ENCODE measurements around the gene ZCCHC7. TPM values are rescaled to one million over a fixed set of nuclear protein-coding genes. Genes with fewer than 3 reads are reported as not detected.

ZCCHC7 gene
- total RNA-seq, 4 donors from 2014 or later = 4.8 to 11.2 (median 6.9) TPM

DNA sequence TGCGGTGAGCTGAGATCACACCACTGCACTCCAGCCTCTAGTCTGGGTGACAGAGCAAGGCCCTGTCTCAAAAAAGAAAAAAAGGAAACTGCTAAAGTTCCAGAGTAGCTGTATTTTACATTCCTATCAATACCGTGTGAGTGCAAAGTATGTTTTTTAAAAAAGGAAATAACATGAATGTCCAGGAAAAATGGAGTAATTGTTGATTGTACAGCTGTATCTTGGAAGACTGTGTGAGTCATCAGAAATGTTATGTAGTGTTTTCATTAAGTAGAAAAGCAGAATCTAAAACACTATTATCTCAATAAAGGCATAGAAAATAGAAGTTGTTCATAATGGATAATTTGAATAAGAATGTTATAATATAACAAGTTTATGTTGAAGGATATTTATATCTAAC lies 53.9 kb downstream of the ZCCHC7 start:
- H3K36me3 ChIP-seq = no peaks in the 10 kb centered on the region
- no peak overlapping the region for H3K4me3 ChIP-seq
- no peak for DNase-seq
- intact Hi-C loops (cut with DNase I; ENCODE audit: low total_unique reads) = no loop called here
- TF ChIP-seq POLR2A (IDR thresholded peaks at IDR 0.05) = no peak
- TF ChIP-seq, protein P1, sequence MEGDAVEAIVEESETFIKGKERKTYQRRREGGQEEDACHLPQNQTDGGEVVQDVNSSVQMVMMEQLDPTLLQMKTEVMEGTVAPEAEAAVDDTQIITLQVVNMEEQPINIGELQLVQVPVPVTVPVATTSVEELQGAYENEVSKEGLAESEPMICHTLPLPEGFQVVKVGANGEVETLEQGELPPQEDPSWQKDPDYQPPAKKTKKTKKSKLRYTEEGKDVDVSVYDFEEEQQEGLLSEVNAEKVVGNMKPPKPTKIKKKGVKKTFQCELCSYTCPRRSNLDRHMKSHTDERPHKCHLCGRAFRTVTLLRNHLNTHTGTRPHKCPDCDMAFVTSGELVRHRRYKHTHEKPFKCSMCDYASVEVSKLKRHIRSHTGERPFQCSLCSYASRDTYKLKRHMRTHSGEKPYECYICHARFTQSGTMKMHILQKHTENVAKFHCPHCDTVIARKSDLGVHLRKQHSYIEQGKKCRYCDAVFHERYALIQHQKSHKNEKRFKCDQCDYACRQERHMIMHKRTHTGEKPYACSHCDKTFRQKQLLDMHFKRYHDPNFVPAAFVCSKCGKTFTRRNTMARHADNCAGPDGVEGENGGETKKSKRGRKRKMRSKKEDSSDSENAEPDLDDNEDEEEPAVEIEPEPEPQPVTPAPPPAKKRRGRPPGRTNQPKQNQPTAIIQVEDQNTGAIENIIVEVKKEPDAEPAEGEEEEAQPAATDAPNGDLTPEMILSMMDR (IDR thresholded peaks at IDR 0.05 in 4 of 5, conservative IDR thresholded peaks at IDR 0.05 in 1 of 5) = no peak
- no peak overlapping the region for H3K27ac ChIP-seq
- H3K27me3 ChIP-seq = no peaks in the 10 kb centered on the region
- H3K4me1 ChIP-seq = no peaks in the 10 kb centered on the region
- in situ Hi-C loops (cut with MboI; ENCODE audit: low sequenced_read_pairs in 4 of 4) = no loop called here
- H3K9me3 ChIP-seq = no peaks in the 10 kb centered on the region
- ATAC-seq = no peak

DNA sequence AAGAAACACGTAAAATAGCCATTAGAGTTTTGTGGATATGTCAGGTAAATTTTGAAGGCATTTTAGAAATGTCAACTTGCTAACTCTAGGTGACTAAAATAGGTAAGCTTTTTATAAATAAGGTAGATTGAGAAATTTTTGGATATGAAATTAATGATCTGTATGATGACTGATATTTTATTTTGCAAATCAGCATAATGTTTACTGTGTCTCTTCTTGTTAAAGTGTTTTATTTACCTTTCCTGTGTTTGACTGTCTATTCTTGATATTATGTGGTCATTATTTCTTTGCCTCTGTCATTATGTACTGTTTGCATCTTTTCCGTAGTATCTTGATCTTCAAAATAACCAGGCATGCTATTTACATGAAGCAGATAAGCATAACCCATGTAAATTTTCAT lies 58.4 kb downstream of the ZCCHC7 start:
- H3K4me3 ChIP-seq = no peak overlapping the region
- DNase-seq = no peak
- TF ChIP-seq POLR2A (IDR thresholded peaks at IDR 0.05) = no peak
- TF ChIP-seq, protein P1 (IDR thresholded peaks at IDR 0.05 in 4 of 5, conservative IDR thresholded peaks at IDR 0.05 in 1 of 5) = no peak
- H3K9me3 ChIP-seq = no peaks in the 10 kb centered on the region
- no peaks in the 10 kb centered on the region for H3K27me3 ChIP-seq
- no peak overlapping the region for H3K27ac ChIP-seq
- no peaks in the 10 kb centered on the region for H3K4me1 ChIP-seq
- in situ Hi-C loops (cut with MboI; ENCODE audit: low sequenced_read_pairs in 4 of 4) (no loop called here), intact Hi-C loops (cut with DNase I; ENCODE audit: low total_unique reads) (no loop called here)
- no peaks in the 10 kb centered on the region for H3K36me3 ChIP-seq
- no peak for ATAC-seq

DNA sequence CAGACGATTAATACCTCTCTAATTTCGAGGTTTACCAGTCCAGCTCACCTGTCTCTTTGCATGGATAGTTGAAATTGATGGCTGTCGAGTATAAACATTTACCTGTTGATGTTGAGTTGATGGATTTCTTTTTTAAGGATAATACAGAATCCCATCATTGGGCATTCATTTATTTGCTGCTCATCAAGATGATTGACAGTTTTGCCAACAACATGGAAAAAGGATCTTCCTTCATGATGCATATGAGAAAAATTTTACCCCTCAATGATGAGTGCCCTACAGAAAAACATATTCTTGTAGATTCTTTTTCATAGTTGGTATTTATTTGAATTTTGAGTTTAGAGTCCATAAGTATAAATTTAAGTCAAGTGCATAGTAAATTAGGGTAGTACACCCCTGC lies 59.2 kb downstream of the ZCCHC7 start:
- Histone ChIP-seq H3K27me3 (no peaks in the 10 kb centered on the region), H3K4me1 (no peaks in the 10 kb centered on the region), H3K27ac (no peak overlapping the region), H3K4me3 (no peak overlapping the region), H3K9me3 (no peaks in the 10 kb centered on the region), H3K36me3 (no peaks in the 10 kb centered on the region)
- ATAC-seq = no peak
- TF ChIP-seq POLR2A (IDR thresholded peaks at IDR 0.05) = no peak
- TF ChIP-seq, protein P1 (IDR thresholded peaks at IDR 0.05 in 4 of 5, conservative IDR thresholded peaks at IDR 0.05 in 1 of 5) = no peak
- in situ Hi-C loops (cut with MboI; ENCODE audit: low sequenced_read_pairs in 4 of 4) (no loop called here), intact Hi-C loops (cut with DNase I; ENCODE audit: low total_unique reads) (no loop called here)
- DNase-seq = no peak

DNA sequence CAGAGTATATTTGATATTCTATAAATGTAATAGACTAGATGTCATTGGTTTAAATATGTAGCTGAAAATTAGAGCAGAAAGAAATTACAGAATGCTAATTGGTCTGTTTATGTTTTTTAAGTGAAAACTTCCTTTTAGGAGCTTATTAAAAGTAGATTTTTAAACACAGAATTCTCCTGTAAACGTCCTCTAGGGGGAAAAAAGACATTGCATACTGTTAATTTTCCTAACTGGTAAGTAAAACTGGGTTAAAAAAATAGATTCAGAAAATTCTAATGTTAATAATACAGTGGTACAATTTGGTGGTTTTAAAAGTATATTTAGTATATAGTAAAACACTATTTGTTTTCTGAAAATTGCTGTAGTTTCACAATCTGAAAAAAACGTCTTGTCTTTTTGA lies 59.8 kb downstream of the ZCCHC7 start:
- Histone ChIP-seq H3K4me3 (no peak overlapping the region), H3K27ac (no peak overlapping the region), H3K36me3 (no peaks in the 10 kb centered on the region), H3K9me3 (no peaks in the 10 kb centered on the region), H3K27me3 (no peaks in the 10 kb centered on the region), H3K4me1 (no peaks in the 10 kb centered on the region)
- TF ChIP-seq, protein P1 (IDR thresholded peaks at IDR 0.05 in 4 of 5, conservative IDR thresholded peaks at IDR 0.05 in 1 of 5) = no peak
- no peak for TF ChIP-seq POLR2A (IDR thresholded peaks at IDR 0.05)
- ATAC-seq (no peak), DNase-seq (no peak)
- in situ Hi-C loops (cut with MboI; ENCODE audit: low sequenced_read_pairs in 4 of 4) (no loop called here), intact Hi-C loops (cut with DNase I; ENCODE audit: low total_unique reads) (no loop called here)

DNA sequence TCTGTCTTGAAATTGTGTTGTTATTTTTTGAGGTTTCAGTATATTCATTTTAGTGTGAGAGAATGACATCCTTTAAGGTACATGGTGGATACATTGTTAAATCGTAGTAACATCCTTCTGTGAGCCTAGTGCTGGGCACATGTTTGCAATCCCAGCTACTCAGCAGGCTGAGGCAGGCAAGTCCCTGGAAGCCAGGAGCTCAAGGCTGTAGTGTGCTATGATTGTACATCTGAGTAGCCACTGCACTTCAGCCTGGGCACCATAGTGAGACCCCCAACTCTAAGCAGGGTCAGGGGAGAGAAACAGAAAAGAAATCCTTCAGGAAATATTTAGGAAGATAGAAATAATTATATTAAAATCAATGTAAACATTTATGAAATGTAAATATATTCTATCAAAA lies 62.3 kb downstream of the ZCCHC7 start:
- ATAC-seq (no peak), DNase-seq (no peak)
- no peak overlapping the region for H3K4me3 ChIP-seq
- H3K27me3 ChIP-seq = no peaks in the 10 kb centered on the region
- H3K4me1 ChIP-seq = no peaks in the 10 kb centered on the region
- H3K27ac ChIP-seq = no peak overlapping the region
- intact Hi-C loops (cut with DNase I; ENCODE audit: low total_unique reads) = no loop called here
- in situ Hi-C loops (cut with MboI; ENCODE audit: low sequenced_read_pairs in 4 of 4) = no loop called here
- no peaks in the 10 kb centered on the region for H3K36me3 ChIP-seq
- H3K9me3 ChIP-seq = no peaks in the 10 kb centered on the region
- TF ChIP-seq, protein P1 (IDR thresholded peaks at IDR 0.05 in 4 of 5, conservative IDR thresholded peaks at IDR 0.05 in 1 of 5) = no peak
- no peak for TF ChIP-seq POLR2A (IDR thresholded peaks at IDR 0.05)

Data from gastrocnemius medialis (tissue), 4 donors.